GM13977 (cell line): Measurements from ENCODE around the gene RASAL2.
"Not testable (repeated sequence)": the region's sequence is repeated elsewhere in the genome, so short reads cannot be mapped to it uniquely, and the experiment has no call there.

Experiments used
- DNase-seq: peaks from one replicate; pipeline ENCODE4 v3.0.0; 2012; ENCODE audit warnings: low spot score
- in situ Hi-C: fragments of 300-500 bp; cut with MboI; formaldehyde crosslinking; loops from one replicate; pipeline ENCODE4 v1.12.0; 2022; ENCODE audit warnings: low sequenced_read_pairs, low pct_unique_long_range_greater_than_20kb, mixed read lengths, inconsistent platforms; ENCODE audit not compliant: unreplicated experiment
- TF ChIP-seq, protein P1 (sequence below): IDR thresholded peaks from 2 replicates; pipeline ENCODE4 v1.5.1; 2012; ENCODE audit warnings: mild to moderate bottlenecking, control low read depth; ENCODE audit not compliant: insufficient read depth; ENCODE audit errors: extremely low read depth, missing control alignments

RASAL2 gene

DNA sequence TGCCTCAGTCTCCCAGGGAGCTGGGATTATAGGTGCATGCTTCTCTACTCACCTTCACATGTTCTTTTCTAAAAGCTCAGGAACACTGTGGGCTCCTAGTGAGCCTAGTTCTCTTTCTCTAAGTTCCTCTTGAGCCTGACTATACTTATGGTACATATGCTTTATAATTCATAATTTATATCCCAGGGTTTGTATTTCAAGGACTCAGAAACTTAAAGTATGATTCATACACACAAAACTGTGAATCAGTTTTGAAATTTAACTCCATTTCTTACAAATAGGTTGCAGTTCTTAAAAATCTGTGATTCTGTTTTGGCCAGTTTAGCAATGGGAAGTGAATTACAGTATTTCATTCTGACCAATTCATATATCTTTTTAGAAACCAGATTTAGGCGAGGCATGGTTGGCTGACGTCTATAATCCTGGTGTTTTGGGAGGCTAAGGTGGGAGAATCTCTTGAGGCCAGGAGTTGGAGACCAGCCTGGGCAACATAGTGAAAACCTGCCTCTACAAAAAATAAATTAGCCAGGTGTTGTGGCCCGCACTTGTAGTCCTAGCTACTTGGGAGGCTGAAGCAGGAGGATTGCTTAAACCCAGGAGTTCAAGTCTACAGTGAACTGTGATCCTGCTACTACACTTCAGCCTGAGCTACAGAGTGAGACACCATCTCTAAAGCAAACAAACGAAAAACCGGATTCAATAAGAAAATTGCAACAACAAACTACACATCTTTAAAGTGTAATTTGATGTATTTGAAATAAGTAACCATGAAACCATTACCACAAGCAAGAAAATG, 15.6 kb downstream of the RASAL2 start:
- TF ChIP-seq, protein P1, sequence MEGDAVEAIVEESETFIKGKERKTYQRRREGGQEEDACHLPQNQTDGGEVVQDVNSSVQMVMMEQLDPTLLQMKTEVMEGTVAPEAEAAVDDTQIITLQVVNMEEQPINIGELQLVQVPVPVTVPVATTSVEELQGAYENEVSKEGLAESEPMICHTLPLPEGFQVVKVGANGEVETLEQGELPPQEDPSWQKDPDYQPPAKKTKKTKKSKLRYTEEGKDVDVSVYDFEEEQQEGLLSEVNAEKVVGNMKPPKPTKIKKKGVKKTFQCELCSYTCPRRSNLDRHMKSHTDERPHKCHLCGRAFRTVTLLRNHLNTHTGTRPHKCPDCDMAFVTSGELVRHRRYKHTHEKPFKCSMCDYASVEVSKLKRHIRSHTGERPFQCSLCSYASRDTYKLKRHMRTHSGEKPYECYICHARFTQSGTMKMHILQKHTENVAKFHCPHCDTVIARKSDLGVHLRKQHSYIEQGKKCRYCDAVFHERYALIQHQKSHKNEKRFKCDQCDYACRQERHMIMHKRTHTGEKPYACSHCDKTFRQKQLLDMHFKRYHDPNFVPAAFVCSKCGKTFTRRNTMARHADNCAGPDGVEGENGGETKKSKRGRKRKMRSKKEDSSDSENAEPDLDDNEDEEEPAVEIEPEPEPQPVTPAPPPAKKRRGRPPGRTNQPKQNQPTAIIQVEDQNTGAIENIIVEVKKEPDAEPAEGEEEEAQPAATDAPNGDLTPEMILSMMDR, result no peak
- in situ Hi-C loops, result no loop called here
- DNase-seq, result no peak

DNA sequence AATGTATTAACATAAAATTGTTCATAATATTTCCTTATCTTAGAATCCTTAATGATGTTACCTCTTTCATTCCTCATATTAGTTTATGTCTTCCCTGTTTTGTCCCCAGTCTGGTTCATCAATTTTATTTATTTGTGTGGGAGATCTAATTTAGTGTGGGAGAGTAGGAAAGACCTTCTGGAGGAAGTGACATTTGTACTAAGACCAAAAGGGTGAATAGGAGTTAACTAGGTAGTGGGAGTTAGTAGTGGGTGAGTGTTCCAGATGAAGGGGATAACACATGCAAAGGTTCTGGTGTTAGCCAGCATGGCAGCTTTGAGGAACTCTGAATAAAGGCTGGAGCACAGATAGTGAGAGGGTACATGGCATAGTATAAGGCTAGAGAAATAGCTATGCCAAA, 21.4 kb downstream of the RASAL2 start:
- TF ChIP-seq, protein P1, result no peak
- in situ Hi-C loops, result no loop called here
- DNase-seq, result no peak

DNA sequence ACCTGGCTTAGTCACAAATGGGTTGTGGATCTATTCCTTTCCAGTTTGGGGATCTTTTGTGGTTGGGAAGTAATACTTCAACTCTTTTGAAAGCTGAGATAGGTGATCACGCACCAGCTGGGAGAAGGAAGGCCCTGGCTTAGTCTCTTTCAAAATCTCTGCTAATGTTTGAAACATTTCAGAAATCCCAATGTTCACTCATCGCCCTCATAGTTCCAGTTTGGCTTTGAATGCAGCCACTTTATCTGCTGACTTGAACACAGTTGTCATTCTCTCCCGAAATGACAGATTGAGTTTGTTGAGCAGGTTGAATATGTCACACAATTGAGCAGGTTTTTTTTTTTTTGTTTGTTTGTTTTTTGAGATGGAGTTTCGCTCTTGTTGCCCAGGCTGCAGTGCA, 24.6 kb downstream of the RASAL2 start:
- TF ChIP-seq, protein P1, result no peak
- in situ Hi-C loops, result no loop called here

DNA sequence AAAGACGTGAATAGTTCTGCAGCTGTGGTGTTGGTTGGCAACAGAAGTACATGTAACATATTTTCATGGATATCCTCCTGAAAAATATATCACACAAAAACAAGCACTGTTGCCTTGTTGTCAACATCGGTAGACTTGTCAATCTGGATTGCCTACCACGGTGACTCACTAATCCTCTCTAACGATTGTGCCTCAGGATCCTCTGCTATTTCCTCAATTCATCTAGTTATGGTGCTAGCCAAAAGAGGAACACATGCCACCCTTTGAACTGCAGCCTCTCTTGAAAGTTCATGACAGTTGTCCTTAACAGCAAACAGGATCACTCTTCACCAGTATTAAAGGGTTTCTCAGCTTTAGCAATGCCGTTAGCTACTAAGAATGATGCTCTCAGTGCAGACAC, 25.7 kb downstream of the RASAL2 start:
- no peak for DNase-seq
- in situ Hi-C loops, result no loop called here
- TF ChIP-seq, protein P1, result no peak

More for the DNA sequence above, 24.6 kb downstream of the RASAL2 start:
- DNase-seq, result no peak

DNA sequence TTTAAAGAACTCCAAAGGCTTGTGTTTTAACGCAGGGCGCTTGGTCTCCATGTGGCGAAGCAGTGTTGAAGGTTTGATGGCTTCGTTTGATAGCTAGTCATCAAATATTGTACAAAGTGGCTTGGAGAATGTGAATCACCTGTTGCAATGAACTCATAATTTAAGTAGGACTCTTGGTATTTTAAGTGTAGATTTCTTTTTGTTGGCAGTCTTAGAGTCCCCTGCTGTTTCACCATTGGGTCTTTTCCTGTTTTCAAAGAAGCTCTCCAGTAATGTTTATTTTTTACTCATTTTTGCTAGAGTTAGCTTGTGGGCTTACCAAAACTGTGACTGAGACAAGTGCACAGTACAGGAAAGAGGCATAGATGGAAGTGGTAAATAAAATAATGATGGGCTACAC, 26.2 kb downstream of the RASAL2 start:
- in situ Hi-C loops, result no loop called here
- DNase-seq, result no peak
- TF ChIP-seq, protein P1, result no peak

DNA sequence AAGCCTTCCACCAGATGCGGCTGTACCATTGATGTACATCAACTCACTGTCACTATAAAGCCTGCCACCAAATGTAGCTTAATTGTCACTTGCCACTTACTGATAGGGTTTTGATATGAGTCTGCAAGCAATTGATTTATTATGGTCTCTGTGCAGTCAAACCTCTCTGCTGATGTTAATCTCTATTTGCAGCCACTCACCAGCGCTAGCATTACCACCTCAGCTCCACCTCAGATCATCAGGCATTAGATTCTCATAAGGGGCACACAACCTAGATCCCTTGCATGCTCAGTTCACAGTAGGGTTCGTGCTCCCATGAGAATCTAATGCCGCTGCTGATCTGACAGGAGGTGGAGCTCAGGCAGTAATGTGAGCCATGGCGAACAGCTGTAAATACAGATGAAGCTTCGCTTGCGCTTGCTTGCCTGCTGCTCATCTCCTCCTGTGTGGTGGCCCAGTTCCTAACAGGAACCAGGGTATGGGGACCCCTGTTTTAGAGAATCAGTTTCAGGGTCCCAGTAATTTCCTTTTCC, 26.7 kb downstream of the RASAL2 start:
- DNase-seq, in situ Hi-C loops: not testable (repeated sequence)

DNA sequence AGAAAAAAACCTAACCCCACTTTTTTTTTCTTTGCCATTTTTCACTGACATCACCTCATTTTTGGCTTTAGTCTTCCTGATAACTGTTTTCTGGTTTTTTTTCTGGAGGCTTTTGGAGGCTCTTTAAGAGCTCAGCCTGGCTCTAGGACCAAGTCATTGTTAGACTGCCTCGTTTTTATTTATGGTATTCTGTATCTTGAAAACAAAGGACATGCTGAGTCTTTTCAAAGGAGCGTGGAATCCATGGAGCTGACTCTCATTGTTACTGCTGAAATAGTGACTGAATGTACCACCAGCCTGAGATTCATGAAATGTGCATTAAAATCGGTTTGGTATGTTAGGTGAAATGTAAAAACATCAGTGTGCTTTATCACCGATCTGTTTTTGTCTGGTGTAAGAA, 28.0 kb downstream of the RASAL2 start:
- in situ Hi-C loops, result no loop called here
- TF ChIP-seq, protein P1, result no peak
- no peak for DNase-seq
